ENCODE results near the gene RPS18. TPM values are rescaled to one million over a fixed set of nuclear protein-coding genes. Genes with fewer than 3 reads are reported as not detected.

The RPS18 gene
- total RNA-seq, 1 donor from 2014 or later: 2,061 TPM

DNA sequence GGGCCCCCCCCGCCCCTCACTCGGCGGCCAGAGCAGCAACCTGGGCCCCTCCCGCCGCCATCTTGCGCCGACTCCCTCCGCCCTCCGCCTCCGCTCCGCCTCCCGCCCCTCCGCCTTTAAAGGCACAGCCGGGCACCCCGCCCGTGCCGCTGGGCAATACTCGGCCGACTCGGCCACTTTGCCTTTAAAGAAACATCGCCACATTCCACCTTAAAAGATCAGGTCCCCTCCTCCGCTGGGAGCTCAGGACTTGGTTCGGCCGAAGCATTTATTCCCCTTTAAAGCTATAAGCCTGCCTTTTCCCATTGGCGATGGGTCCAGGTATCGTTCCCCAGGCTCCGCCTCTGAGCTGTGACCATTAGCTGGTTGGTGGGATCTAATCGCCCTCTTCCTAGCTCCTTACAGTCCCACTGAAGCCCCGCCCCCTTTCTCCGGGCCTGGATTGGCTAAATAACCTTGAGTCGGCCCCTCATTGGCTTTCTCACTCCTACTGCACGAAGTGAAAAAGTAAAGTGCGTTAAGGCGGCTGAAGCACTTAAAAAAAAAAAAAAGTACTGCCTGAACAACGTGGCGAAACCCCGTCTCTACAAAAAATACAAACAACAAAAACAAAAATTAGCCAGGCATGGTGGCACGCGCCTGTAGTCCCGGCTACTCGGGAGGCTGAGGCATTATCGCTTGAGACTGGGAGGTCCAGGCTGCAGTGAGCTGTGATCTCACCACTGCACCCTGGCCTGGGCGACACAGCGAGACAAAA lies 46.0 kb downstream of the RPS18 start, which contains the start of gene ZBTB22:
ZBTB22 (minus strand) TSS at position 76 of the 757 bp plus-strand sequence. CDS start 828 bp downstream, outside the sequence.
- Histone ChIP-seq H3K36me3 (ENCODE audit: insufficient read depth, low read length) (peaks cover 27% of the 10 kb centered on the region), H3K4me2 (ENCODE audit: low read length) (peak within 1 kb of the TSS; percentile 83), H3K4me3 (ENCODE audit: insufficient read depth, low read depth, low read length) (peak within 1 kb of the TSS; percentile 67), H3K27ac (ENCODE audit: low read depth, low read length) (peak within 1 kb of the TSS; percentile 72), H3K9me3 (ENCODE audit: insufficient read depth, low read depth, low read length) (no peaks in the 10 kb centered on the region), H3K4me1 (ENCODE audit: insufficient read depth, low read length) (peaks cover 58% of the 10 kb centered on the region), H4K20me1 (ENCODE audit: insufficient read depth, low read length) (peaks cover 16% of the 10 kb centered on the region), H3K79me2 (ENCODE audit: insufficient read depth, low read length) (peaks cover 69% of the 10 kb centered on the region), H3K9ac (ENCODE audit: low read length) (peak within 1 kb of the TSS; percentile 73), H2AFZ (ENCODE audit: low read depth, low read length) (peak within 1 kb of the TSS; percentile 59), H3K27me3 (ENCODE audit: insufficient read depth, low read length) (no peaks in the 10 kb centered on the region)
- H3K27ac Mint-ChIP-seq (ENCODE audit: unreplicated experiment): peak within 1 kb of the TSS; percentile 99
- DNase-seq (ENCODE audit: low read depth) (peak; percentile 98), FAIRE-seq (peak; percentile 69)
- no peaks in the 10 kb centered on the region for H3K9me3 Mint-ChIP-seq (ENCODE audit: unreplicated experiment)
- H3K4me3 Mint-ChIP-seq (ENCODE audit: unreplicated experiment): peak within 1 kb of the TSS; percentile 95
- H3K36me3 Mint-ChIP-seq (ENCODE audit: low read depth, unreplicated experiment): peaks cover 10% of the 10 kb centered on the region
- no peak for TF ChIP-seq EZH2 (IDR thresholded peaks at IDR 0.05; ENCODE audit: insufficient read depth, low read length)
- TF ChIP-seq, protein P1, sequence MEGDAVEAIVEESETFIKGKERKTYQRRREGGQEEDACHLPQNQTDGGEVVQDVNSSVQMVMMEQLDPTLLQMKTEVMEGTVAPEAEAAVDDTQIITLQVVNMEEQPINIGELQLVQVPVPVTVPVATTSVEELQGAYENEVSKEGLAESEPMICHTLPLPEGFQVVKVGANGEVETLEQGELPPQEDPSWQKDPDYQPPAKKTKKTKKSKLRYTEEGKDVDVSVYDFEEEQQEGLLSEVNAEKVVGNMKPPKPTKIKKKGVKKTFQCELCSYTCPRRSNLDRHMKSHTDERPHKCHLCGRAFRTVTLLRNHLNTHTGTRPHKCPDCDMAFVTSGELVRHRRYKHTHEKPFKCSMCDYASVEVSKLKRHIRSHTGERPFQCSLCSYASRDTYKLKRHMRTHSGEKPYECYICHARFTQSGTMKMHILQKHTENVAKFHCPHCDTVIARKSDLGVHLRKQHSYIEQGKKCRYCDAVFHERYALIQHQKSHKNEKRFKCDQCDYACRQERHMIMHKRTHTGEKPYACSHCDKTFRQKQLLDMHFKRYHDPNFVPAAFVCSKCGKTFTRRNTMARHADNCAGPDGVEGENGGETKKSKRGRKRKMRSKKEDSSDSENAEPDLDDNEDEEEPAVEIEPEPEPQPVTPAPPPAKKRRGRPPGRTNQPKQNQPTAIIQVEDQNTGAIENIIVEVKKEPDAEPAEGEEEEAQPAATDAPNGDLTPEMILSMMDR (IDR thresholded peaks at IDR 0.05; ENCODE audit: insufficient read depth, low read depth, low read length): no peak
- H3K27me3 Mint-ChIP-seq (ENCODE audit: low read depth, unreplicated experiment): no peaks in the 10 kb centered on the region
- peaks cover 29% of the 10 kb centered on the region for H3K4me1 Mint-ChIP-seq (ENCODE audit: low read depth, unreplicated experiment)

DNA sequence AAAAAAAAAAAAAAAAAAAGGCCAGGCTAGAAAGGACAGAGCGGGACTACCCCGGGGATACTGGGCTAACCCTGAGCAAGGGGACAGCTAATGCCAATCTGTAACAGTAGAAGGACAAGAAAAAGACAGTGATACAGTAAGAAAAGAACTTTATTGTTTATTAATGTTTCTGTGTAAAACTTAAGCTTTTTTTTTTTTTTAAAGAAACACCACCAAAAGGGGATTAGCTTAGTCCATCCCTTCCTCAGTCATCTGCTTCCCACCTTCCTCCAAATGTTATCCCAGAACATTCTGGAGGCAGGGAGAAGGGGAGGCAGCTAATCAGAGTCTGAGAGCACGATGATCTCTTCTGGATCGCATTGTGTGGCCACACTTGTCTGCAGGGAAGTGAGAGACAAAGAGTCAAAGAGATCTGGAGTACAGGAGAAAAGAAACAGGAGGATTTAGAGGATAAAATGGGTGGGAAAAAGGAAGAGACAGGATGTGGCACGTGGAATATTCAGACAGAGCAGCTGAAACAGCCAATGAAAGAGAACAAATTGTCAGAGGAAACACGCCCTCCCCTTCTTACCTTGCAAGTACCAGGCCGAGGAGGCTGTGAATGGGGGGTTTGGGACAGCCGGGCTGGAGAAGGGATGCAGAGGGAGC lies 46.7 kb downstream of the RPS18 start:
- no peaks in the 10 kb centered on the region for H3K27me3 Mint-ChIP-seq (ENCODE audit: low read depth, unreplicated experiment)
- peak overlapping the region; percentile 67 for H3K4me3 ChIP-seq (ENCODE audit: insufficient read depth, low read depth, low read length)
- peaks cover 10% of the 10 kb centered on the region for H3K36me3 Mint-ChIP-seq (ENCODE audit: low read depth, unreplicated experiment)
- peaks cover 59% of the 10 kb centered on the region for H3K4me1 ChIP-seq (ENCODE audit: insufficient read depth, low read length)
- H3K27me3 ChIP-seq (ENCODE audit: insufficient read depth, low read length): no peaks in the 10 kb centered on the region
- H3K9me3 ChIP-seq (ENCODE audit: insufficient read depth, low read depth, low read length): no peaks in the 10 kb centered on the region
- peak overlapping the region; percentile 99 for H3K27ac Mint-ChIP-seq (ENCODE audit: unreplicated experiment)
- DNase-seq (ENCODE audit: low read depth) (no peak), FAIRE-seq (no peak)
- H3K9me3 Mint-ChIP-seq (ENCODE audit: unreplicated experiment): no peaks in the 10 kb centered on the region
- peaks cover 29% of the 10 kb centered on the region for H3K4me1 Mint-ChIP-seq (ENCODE audit: low read depth, unreplicated experiment)
- peak overlapping the region; percentile 83 for H3K4me2 ChIP-seq (ENCODE audit: low read length)
- H3K36me3 ChIP-seq (ENCODE audit: insufficient read depth, low read length): peaks cover 27% of the 10 kb centered on the region
- peak overlapping the region; percentile 95 for H3K4me3 Mint-ChIP-seq (ENCODE audit: unreplicated experiment)
- peak overlapping the region; percentile 72 for H3K27ac ChIP-seq (ENCODE audit: low read depth, low read length)
- H3K9ac ChIP-seq (ENCODE audit: low read length): peak overlapping the region; percentile 73
- peaks cover 14% of the 10 kb centered on the region for H4K20me1 ChIP-seq (ENCODE audit: insufficient read depth, low read length)
- peaks cover 62% of the 10 kb centered on the region for H3K79me2 ChIP-seq (ENCODE audit: insufficient read depth, low read length)
- TF ChIP-seq, protein P1 (IDR thresholded peaks at IDR 0.05; ENCODE audit: insufficient read depth, low read depth, low read length): no peak
- no peak for TF ChIP-seq EZH2 (IDR thresholded peaks at IDR 0.05; ENCODE audit: insufficient read depth, low read length)
- H2AFZ ChIP-seq (ENCODE audit: low read depth, low read length): no peak overlapping the region
